ENCODE results near the gene ADAMTSL3. TPM values are rescaled to one million over a fixed set of nuclear protein-coding genes. Genes with fewer than 3 reads are reported as not detected.

Gene ADAMTSL3
- total and polyA plus RNA-seq, 2 of the 8 experiments (the other 6 are each of a cell fraction or from before 2014, with no cell fraction given) = 0.35 to 1.4 TPM

DNA sequence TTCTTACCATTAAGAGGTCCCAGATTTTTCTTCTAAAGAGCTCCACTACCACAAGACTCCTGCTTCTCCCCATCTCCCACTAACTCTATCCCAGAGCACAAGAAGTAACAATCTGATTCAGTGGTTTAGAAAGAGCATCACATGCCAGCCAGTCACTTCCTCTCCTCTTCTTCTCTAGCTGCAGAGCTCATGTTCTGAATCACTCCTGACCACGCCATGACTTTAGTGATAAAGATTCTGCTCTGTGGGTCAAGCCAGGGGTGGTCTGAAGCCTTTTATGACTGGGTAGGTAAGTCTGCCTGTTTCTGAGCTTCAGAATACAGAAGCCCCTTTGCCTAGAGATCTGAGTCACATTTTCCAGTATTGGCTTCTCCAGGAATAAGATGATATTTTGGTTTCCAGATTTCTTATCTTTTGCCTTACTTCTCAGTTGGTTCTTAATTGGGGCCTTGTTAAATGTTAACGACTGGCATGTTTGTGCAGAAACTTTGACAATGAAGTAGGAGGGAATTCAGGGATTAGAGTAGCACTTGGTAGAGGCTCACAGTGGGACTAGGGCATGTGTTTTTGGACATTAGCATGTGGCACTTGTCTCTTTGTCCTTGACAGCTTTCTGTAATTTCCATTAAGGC lies 27.6 kb upstream of the ADAMTSL3 start:
- H3K23me2 ChIP-seq (ENCODE audit: low read depth, low read length) = no peaks in the 10 kb centered on the region
- no peak overlapping the region for H3K4me2 ChIP-seq (ENCODE audit: insufficient read depth in 1 of 2, low read depth in 2 of 2, low read length in 2 of 2)
- no peak overlapping the region for H4K8ac ChIP-seq (ENCODE audit: extremely low read depth, insufficient read depth, low read length)
- no peaks in the 10 kb centered on the region for H3K79me2 ChIP-seq (ENCODE audit: control insufficient read depth in 1 of 2, insufficient read depth in 2 of 2, low read length in 2 of 2)
- no peak overlapping the region for H2BK12ac ChIP-seq (ENCODE audit: low read depth, low read length)
- H2BK20ac ChIP-seq (ENCODE audit: low read length) = no peak overlapping the region
- H3K56ac ChIP-seq (replicated peaks; ENCODE audit: insufficient read length, low read depth, low read length) = no peak overlapping the region
- no peak overlapping the region for H2BK5ac ChIP-seq (ENCODE audit: low read depth, low read length)
- H3K27me3 ChIP-seq (replicated peaks in 1 of 4; ENCODE audit: control insufficient read depth in 3 of 4, extremely low read depth in 1 of 4, insufficient read depth in 3 of 4, low read length in 3 of 4) = no peaks in the 10 kb centered on the region
- ChIA-PET POLR2A (ENCODE audit: partially characterized antibody) (interaction anchor here (0.8 kb wide), 1 partner anchor 15 kb away, joined by 6 read pairs; no protein-coding TSS in a partner anchor), CTCF (ENCODE audit: partially characterized antibody) (interaction anchor here (0.7 to 1.4 kb wide), 4 partner anchors 32 to 378 kb away, joined by 3 read pairs; no protein-coding TSS in a partner anchor)
- no peaks in the 10 kb centered on the region for H3K4me1 ChIP-seq (replicated peaks in 1 of 4; ENCODE audit: control insufficient read depth in 3 of 4, insufficient read depth in 4 of 4, low read length in 3 of 4)
- no peak overlapping the region for H3K14ac ChIP-seq (ENCODE audit: insufficient read length)
- no peak overlapping the region for H3K4ac ChIP-seq (replicated peaks; ENCODE audit: insufficient read length, low read depth, low read length)
- no peak overlapping the region for H2BK120ac ChIP-seq (replicated peaks; ENCODE audit: low read depth, low read length)
- H4K91ac ChIP-seq (replicated peaks; ENCODE audit: insufficient read length, low read length) = no peak overlapping the region
- no peaks in the 10 kb centered on the region for H3K79me1 ChIP-seq (ENCODE audit: low read depth, low read length)
- no peak overlapping the region; a peak in 1 of 7 replicates for H3K9ac ChIP-seq (replicated peaks in 1 of 4; ENCODE audit: extremely low read depth in 1 of 4, low read depth in 3 of 4, low read length in 3 of 4)
- no peak overlapping the region for H2AK5ac ChIP-seq (ENCODE audit: low read depth, low read length)
- no peaks in the 10 kb centered on the region for H4K20me1 ChIP-seq (replicated peaks in 1 of 2; ENCODE audit: control insufficient read depth in 1 of 2, insufficient read depth in 2 of 2, low read length in 2 of 2)
- peaks cover 7 to 8% of the 10 kb centered on the region in 2 experiments; a peak in 2 of 4 replicates for H3K9me3 ChIP-seq (ENCODE audit: insufficient read depth in 2 of 2, low read depth in 1 of 2, low read length in 1 of 2)
- H3K23ac ChIP-seq (ENCODE audit: insufficient read length) = no peak overlapping the region
- H3K36me3 ChIP-seq (ENCODE audit: control insufficient read depth in 2 of 4, insufficient read depth in 4 of 4, low read length in 3 of 4) = no peaks in the 10 kb centered on the region
- H3K27ac ChIP-seq (ENCODE audit: low read depth, low read length) = no peak overlapping the region
- H3K18ac ChIP-seq (ENCODE audit: extremely low read depth, low read length) = no peak overlapping the region
- DNase-seq (ENCODE audit: low read depth in 1 of 2, low spot score in 2 of 2) (no peak), FAIRE-seq (no peak)
- WGBS, 2 experiments (ENCODE audit: extremely low coverage in 1 of 2, insufficient coverage in 1 of 2, insufficient read length in 1 of 2, insufficient replicate concordance in 2 of 2, low coverage in 1 of 2, low lambda C conversion rate in 2 of 2, missing lambda C conversion rate in 1 of 2) = 81% methylated on average over 2 of the region's 2 CpGs; no CpG with 5 or more reads in 1 of the 2 experiments
- H2AFZ ChIP-seq (ENCODE audit: low read length) = no peak overlapping the region
- H4K5ac ChIP-seq (ENCODE audit: insufficient read length, low read depth, low read length) = no peak overlapping the region
- no peak for TF ChIP-seq ZNF274 (IDR thresholded peaks at IDR 0.05; ENCODE audit: borderline replicate concordance, extremely low read depth, low read length)
- TF ChIP-seq KDM4A (IDR thresholded peaks at IDR 0.05; ENCODE audit: low read depth, low read length, severe bottlenecking) = no peak
- no peak for TF ChIP-seq TAF7 (optimal IDR thresholded peaks at IDR 0.05; ENCODE audit: borderline replicate concordance, low read depth, low read length)
- no peak for TF ChIP-seq KDM5A (IDR thresholded peaks at IDR 0.05; ENCODE audit: low read length)
- no peak for TF ChIP-seq SIN3A (conservative IDR thresholded peaks at IDR 0.05 in 1 of 2, IDR thresholded peaks at IDR 0.05 in 1 of 2; ENCODE audit: low read depth in 1 of 2, low read length in 2 of 2)
- no peak for TF ChIP-seq BACH1 (IDR thresholded peaks at IDR 0.05; ENCODE audit: low read length)
- no peak for TF ChIP-seq ASH2L (IDR thresholded peaks at IDR 0.05; ENCODE audit: low read length)
- no peak for TF ChIP-seq SIRT6 (IDR thresholded peaks at IDR 0.05; ENCODE audit: low read length)
- no peak for TF ChIP-seq EZH2 (IDR thresholded peaks at IDR 0.05; ENCODE audit: low read depth, low read length, severe bottlenecking)
- no peak overlapping the region for H3K4me3 ChIP-seq (ENCODE audit: extremely low read depth in 1 of 4, insufficient read depth in 2 of 4, low read depth in 3 of 4, low read length in 4 of 4)
- H2BK15ac ChIP-seq (ENCODE audit: low read length) = no peak overlapping the region
